Stimulated activated CD8-positive, alpha-beta memory T cell treated with anti-CD3 and anti-CD28 coated beads, Interleukin-2, amount 100 ng/mL, for 48 hours (primary cell): ENCODE data around the gene DBP.

Source experiments
- DNase-seq, 2 donors: peaks; one replicate each; pipeline ENCODE4 v3.0.0-alpha.2; 2020; ENCODE audit warnings: low read depth in 2 of 2

Gene DBP

GRCh38 chr19:48609571-48610108 is 27.5 kb downstream of the DBP start:
- DNase-seq = no peak

- no peak for DNase-seq
Observed at GRCh38 chr19:48608798-48609263, 28.3 kb downstream of the DBP start.

GRCh38 chr19:48607359-48607755 is 29.8 kb downstream of the DBP start:
- DNase-seq = no peak

- DNase-seq = no peak
Observed at GRCh38 chr19:48606463-48607358, 30.5 kb downstream of the DBP start, which contains the start of gene SPACA4. Gene SPACA4 (plus strand): TSS chr19:48606742. CDS start chr19:48606979, 237 bp downstream.

- no peak for DNase-seq
Observed at GRCh38 chr19:48603850-48604249, 33.3 kb downstream of the DBP start.

GRCh38 chr19:48603449-48603848 is 33.7 kb downstream of the DBP start:
- DNase-seq = no peak

- DNase-seq = no peak
Observed at GRCh38 chr19:48603001-48603400, 34.2 kb downstream of the DBP start.

GRCh38 chr19:48600679-48601417 is 36.3 kb downstream of the DBP start:
- DNase-seq = no peak

GRCh38 chr19:48598996-48599700 is 38.0 kb downstream of the DBP start:
- DNase-seq = no peak

- no peak for DNase-seq
Observed at GRCh38 chr19:48596679-48597465, 40.3 kb downstream of the DBP start.

GRCh38 chr19:48596237-48596636 is 40.9 kb downstream of the DBP start:
- DNase-seq = no peak

GRCh38 chr19:48595833-48596232 is 41.3 kb downstream of the DBP start:
- no peak for DNase-seq

GRCh38 chr19:48595171-48595570 is 42.0 kb downstream of the DBP start:
- DNase-seq = no peak

- no peak for DNase-seq
Observed at GRCh38 chr19:48591021-48591420, 46.2 kb downstream of the DBP start.

- DNase-seq = peak; percentile 83 to 84
Observed at GRCh38 chr19:48588670-48589401, 48.3 kb downstream of the DBP start.

- no peak for DNase-seq
Observed at GRCh38 chr19:48587387-48587786, 49.8 kb downstream of the DBP start.

- no peak for DNase-seq
Observed at GRCh38 chr19:48582168-48582567, 55.0 kb downstream of the DBP start.
